ENCODE results near the gene USP40.

DNA sequence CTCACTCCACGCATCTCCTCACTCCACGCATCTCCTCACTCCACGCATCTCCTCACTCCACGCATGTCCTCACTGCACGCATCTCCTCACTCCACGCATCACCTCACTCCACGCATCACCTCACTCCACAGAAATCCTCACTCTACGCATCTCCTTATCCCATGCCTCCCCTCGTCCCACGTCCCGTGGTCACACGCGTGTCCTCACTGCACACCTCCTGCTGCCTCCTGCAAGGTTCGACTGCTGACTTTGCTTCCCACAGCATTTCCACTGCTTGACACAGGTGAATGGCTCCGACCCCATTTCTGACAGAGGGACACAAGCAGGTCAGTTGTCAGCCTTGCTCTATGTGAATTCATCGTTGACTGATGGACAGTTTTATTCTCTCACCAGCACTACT is 103.0 kb downstream of the USP40 start:
- no peak for TF ChIP-seq POLR2A (IDR thresholded peaks at IDR 0.05)
- TF ChIP-seq, protein P1, sequence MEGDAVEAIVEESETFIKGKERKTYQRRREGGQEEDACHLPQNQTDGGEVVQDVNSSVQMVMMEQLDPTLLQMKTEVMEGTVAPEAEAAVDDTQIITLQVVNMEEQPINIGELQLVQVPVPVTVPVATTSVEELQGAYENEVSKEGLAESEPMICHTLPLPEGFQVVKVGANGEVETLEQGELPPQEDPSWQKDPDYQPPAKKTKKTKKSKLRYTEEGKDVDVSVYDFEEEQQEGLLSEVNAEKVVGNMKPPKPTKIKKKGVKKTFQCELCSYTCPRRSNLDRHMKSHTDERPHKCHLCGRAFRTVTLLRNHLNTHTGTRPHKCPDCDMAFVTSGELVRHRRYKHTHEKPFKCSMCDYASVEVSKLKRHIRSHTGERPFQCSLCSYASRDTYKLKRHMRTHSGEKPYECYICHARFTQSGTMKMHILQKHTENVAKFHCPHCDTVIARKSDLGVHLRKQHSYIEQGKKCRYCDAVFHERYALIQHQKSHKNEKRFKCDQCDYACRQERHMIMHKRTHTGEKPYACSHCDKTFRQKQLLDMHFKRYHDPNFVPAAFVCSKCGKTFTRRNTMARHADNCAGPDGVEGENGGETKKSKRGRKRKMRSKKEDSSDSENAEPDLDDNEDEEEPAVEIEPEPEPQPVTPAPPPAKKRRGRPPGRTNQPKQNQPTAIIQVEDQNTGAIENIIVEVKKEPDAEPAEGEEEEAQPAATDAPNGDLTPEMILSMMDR (IDR thresholded peaks at IDR 0.05): no peak
- TF ChIP-seq EP300 (IDR thresholded peaks at IDR 0.05): no peak
